Karpas-422 (cell line): ENCODE data around the gene CDT1. TPM values are rescaled to one million over a fixed set of nuclear protein-coding genes. Genes with fewer than 3 reads are reported as not detected.

Experiments
- DNase-seq: peaks from one replicate; pipeline ENCODE4 v3.0.0-alpha.2; 2015
- H2AFZ ChIP-seq: fragments of 200-600 bp; sonication (generic); 2 replicates; pipeline ENCODE4 v1.6.1; 2014; ENCODE audit warnings: antibody characterized with exemption, low read length, mixed read lengths
- H3K27ac ChIP-seq: fragments of 200-600 bp; sonication (generic); 2 replicates; pipeline ENCODE4 v1.5.1; 2014; ENCODE audit warnings: mild to moderate bottlenecking, low read length, moderate library complexity
- H3K27me3 ChIP-seq: fragments of 200-600 bp; sonication (generic); 2 replicates; pipeline ENCODE4 v1.6.1; 2014; ENCODE audit warnings: low read length, mixed read lengths
- H3K36me3 ChIP-seq: fragments of 200-600 bp; sonication (generic); 2 replicates; pipeline ENCODE4 v1.6.1; 2014; ENCODE audit warnings: low read length, mixed read lengths; ENCODE audit not compliant: insufficient read depth
- H3K4me1 ChIP-seq: fragments of 200-600 bp; sonication (generic); 2 replicates; pipeline ENCODE4 v1.6.1; 2014; ENCODE audit warnings: mild to moderate bottlenecking, low read length, mixed read lengths
- H3K4me2 ChIP-seq: fragments of 200-600 bp; sonication (generic); 2 replicates; pipeline ENCODE4 v1.6.1; 2014; ENCODE audit warnings: low read length, low read depth, mild to moderate bottlenecking; ENCODE audit not compliant: poor library complexity, severe bottlenecking
- H3K4me3 ChIP-seq: fragments of 200-600 bp; sonication (generic); 2 replicates; pipeline ENCODE4 v1.5.1; 2014; ENCODE audit warnings: mild to moderate bottlenecking, antibody characterized with exemption, low read length, mixed read lengths
- H3K79me2 ChIP-seq: fragments of 200-600 bp; sonication (generic); 2 replicates; pipeline ENCODE4 v1.6.1; 2014; ENCODE audit warnings: mild to moderate bottlenecking, low read length, mixed read lengths
- H3K9ac ChIP-seq: fragments of 200-600 bp; sonication (generic); 2 replicates; pipeline ENCODE4 v1.6.0; 2014; ENCODE audit warnings: low read length
- H3K9me2 ChIP-seq: fragments of 200-600 bp; sonication (generic), shearing (Covaris generic); replicated peaks from 2 replicates; pipeline ENCODE4 v1.6.0; 2014; ENCODE audit warnings: mild to moderate bottlenecking, low read length, moderate library complexity; ENCODE audit not compliant: insufficient read depth
- H3K9me3 ChIP-seq: fragments of 300-700, 200-600 bp; sonication (generic); 2 replicates; pipeline ENCODE4 v1.6.1; 2014; ENCODE audit warnings: low read length, mixed read lengths
- H4K20me1 ChIP-seq: fragments of 200-600 bp; sonication (generic); 2 replicates; pipeline ENCODE4 v1.6.1; 2014; ENCODE audit warnings: mild to moderate bottlenecking, antibody characterized with exemption, low read length, low read depth; ENCODE audit not compliant: insufficient read depth
- total RNA-seq: library from RNA; depleted of rRNA; stranded (reverse); fragments of >200 nt; shearing (Covaris generic); gene quantifications from 2 replicates; pipeline ENCODE4 v1.2.3, GENCODE V29; 2014; ENCODE audit warnings: low replicate concordance

CDT1 gene
- total RNA-seq, 1 experiment from 2014 or later = 20.4 TPM

GRCh38 chr16:88804173-88804551 lies 573 bp downstream of the CDT1 start:
- Histone ChIP-seq H4K20me1 (0 out of 2 replicates have a peak, but pooled peaks cover 16% of the 10 kb centered on the region), H3K9ac (peak overlapping the region; percentile 98), H3K4me2 (peak overlapping the region; percentile 97), H3K9me3 (no peaks in the 10 kb centered on the region), H2AFZ (no peak overlapping the region), H3K4me1 (peaks cover 28% of the 10 kb centered on the region), H3K79me2 (peaks cover 21% of the 10 kb centered on the region), H3K27ac (peak overlapping the region; percentile 79), H3K9me2 (no peaks in the 10 kb centered on the region), H3K27me3 (no peaks in the 10 kb centered on the region), H3K36me3 (peaks cover 10% of the 10 kb centered on the region; the same call in 1 of the 2 replicates), H3K4me3 (peak overlapping the region; percentile 99)
- DNase-seq = peak; percentile 57

- peak overlapping the region; percentile 98 for H3K9ac ChIP-seq
Measured at GRCh38 chr16:88804552-88805339, 1.2 kb downstream of the CDT1 start.

GRCh38 chr16:88805340-88805715 lies 1.7 kb downstream of the CDT1 start:
- Histone ChIP-seq H3K4me3 (peak overlapping the region; percentile 99; the same call in 1 of the 2 replicates), H3K9ac (peak overlapping the region; percentile 98)

More at GRCh38 chr16:88804552-88805339, 1.2 kb downstream of the CDT1 start:
- Histone ChIP-seq H3K36me3 (peaks cover 16% of the 10 kb centered on the region; the same call in 1 of the 2 replicates), H3K9me2 (no peaks in the 10 kb centered on the region), H3K4me2 (peak overlapping the region; percentile 97), H3K27ac (peak overlapping the region; percentile 79), H3K4me3 (peak overlapping the region; percentile 99), H2AFZ (no peak overlapping the region), H3K9me3 (no peaks in the 10 kb centered on the region), H3K79me2 (peaks cover 25% of the 10 kb centered on the region), H3K4me1 (peaks cover 32% of the 10 kb centered on the region), H3K27me3 (no peaks in the 10 kb centered on the region), H4K20me1 (peaks cover 20% of the 10 kb centered on the region; the same call in 1 of the 2 replicates)
- peak; percentile 82 for DNase-seq

GRCh38 chr16:88805887-88806393 lies 2.4 kb downstream of the CDT1 start:
- Histone ChIP-seq H3K4me1 (peaks cover 44% of the 10 kb centered on the region), H3K27me3 (no peaks in the 10 kb centered on the region), H3K9ac (no peak overlapping the region), H3K4me2 (peak overlapping the region; percentile 97), H4K20me1 (peaks cover 32% of the 10 kb centered on the region; the same call in 1 of the 2 replicates), H3K27ac (no peak overlapping the region), H3K9me3 (no peaks in the 10 kb centered on the region), H3K79me2 (peaks cover 36% of the 10 kb centered on the region), H2AFZ (no peak overlapping the region), H3K9me2 (no peaks in the 10 kb centered on the region), H3K36me3 (peaks cover 22% of the 10 kb centered on the region; the same call in 1 of the 2 replicates), H3K4me3 (no peak overlapping the region)
- DNase-seq = peak; percentile 39

More at GRCh38 chr16:88805340-88805715, 1.7 kb downstream of the CDT1 start:
- H3K79me2 ChIP-seq = peaks cover 30% of the 10 kb centered on the region
- peaks cover 38% of the 10 kb centered on the region for H3K4me1 ChIP-seq
- peak overlapping the region; percentile 97 for H3K4me2 ChIP-seq
- peaks cover 26% of the 10 kb centered on the region; the same call in 1 of the 2 replicates for H4K20me1 ChIP-seq
- H3K36me3 ChIP-seq = peaks cover 22% of the 10 kb centered on the region; the same call in 1 of the 2 replicates
- H3K9me3 ChIP-seq = no peaks in the 10 kb centered on the region
- H3K27ac ChIP-seq = peak overlapping the region; percentile 79; the same call in 1 of the 2 replicates
- DNase-seq = no peak
- H2AFZ ChIP-seq = no peak overlapping the region
- H3K9me2 ChIP-seq = no peaks in the 10 kb centered on the region
- H3K27me3 ChIP-seq = no peaks in the 10 kb centered on the region

- peaks cover 32% of the 10 kb centered on the region; the same call in 1 of the 2 replicates for H4K20me1 ChIP-seq
- peaks cover 47% of the 10 kb centered on the region for H3K4me1 ChIP-seq
- no peak overlapping the region for H3K4me2 ChIP-seq
- no peak overlapping the region for H3K9ac ChIP-seq
- H3K9me3 ChIP-seq = no peaks in the 10 kb centered on the region
- H3K27me3 ChIP-seq = no peaks in the 10 kb centered on the region
- no peak overlapping the region for H3K4me3 ChIP-seq
- H3K36me3 ChIP-seq = peaks cover 22% of the 10 kb centered on the region; the same call in 1 of the 2 replicates
- no peaks in the 10 kb centered on the region for H3K9me2 ChIP-seq
- no peak overlapping the region for H3K27ac ChIP-seq
- no peak overlapping the region for H2AFZ ChIP-seq
- peak; percentile 45 for DNase-seq
- H3K79me2 ChIP-seq = peaks cover 38% of the 10 kb centered on the region
Measured at GRCh38 chr16:88806491-88807111, 3.0 kb downstream of the CDT1 start.

DNA sequence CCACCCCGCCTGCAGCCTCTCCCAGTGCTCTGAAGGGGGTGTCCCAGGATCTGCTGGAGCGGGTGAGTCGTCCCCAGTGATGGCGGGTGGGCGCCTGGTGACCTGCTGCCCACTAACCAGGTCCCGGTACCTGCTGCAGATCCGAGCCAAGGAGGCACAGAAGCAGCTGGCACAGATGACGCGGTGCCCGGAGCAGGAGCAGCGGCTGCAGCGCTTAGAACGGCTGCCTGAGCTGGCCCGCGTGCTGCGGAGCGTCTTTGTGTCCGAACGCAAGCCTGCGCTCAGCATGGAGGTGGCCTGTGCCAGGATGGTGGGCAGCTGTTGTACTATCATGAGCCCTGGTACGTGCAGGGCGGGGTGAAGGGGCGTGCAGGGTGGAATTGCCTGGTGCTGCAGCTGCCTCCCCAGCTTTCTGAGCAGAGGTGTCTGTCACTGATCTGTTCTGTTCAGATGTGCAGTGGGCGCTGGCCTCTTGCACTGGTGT lies 3.6 kb downstream of the CDT1 start:
- H3K36me3 ChIP-seq = peaks cover 22% of the 10 kb centered on the region; the same call in 1 of the 2 replicates
- H3K4me1 ChIP-seq = peaks cover 49% of the 10 kb centered on the region
- peaks cover 38% of the 10 kb centered on the region for H3K79me2 ChIP-seq
- H3K4me3 ChIP-seq = no peak overlapping the region
- peaks cover 3% of the 10 kb centered on the region; the same call in 1 of the 2 replicates for H3K9me3 ChIP-seq
- H3K9ac ChIP-seq = no peak overlapping the region
- no peak overlapping the region for H2AFZ ChIP-seq
- no peak overlapping the region for H3K4me2 ChIP-seq
- no peak overlapping the region for H3K27ac ChIP-seq
- no peaks in the 10 kb centered on the region for H3K9me2 ChIP-seq
- H4K20me1 ChIP-seq = peaks cover 35% of the 10 kb centered on the region; the same call in 1 of the 2 replicates
- H3K27me3 ChIP-seq = no peaks in the 10 kb centered on the region
- peak; percentile 49 for DNase-seq

DNA sequence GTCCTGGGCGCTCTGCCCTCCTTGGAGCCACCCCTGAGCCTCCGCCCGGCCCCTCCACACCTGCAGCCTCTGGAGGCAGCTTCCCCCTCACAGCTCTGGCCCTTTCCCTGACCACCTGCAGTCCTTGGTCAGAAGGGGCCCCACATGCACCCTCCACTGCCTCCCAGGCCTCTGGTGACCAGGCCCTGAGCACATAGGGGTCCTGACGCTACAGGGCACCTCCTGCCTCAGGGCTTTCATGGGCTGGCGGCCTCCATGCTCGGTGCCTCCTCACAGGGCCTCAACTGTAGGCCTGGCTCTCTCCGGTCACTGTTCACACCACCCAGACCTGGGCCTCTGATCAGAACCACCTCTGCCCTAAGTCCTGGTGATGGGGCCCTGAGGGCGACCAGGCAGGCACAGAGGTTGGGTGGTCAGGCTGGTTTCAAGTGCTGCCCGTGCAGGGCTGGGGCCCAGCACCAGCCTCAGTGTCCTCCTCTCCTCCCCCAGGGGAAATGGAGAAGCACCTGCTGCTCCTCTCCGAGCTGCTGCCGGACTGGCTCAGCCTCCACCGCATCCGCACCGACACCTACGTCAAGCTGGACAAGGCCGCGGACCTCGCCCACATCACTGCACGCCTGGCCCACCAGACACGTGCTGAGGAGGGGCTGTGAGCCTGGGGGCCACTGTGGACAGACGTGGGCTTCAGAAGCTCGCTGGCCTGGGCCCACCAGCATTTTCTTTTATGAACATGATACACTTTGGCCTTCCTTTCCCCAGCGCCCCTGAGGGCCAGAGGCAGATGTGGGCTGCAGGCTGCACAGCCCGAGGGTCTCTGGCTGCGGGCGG lies 4.3 kb downstream of the CDT1 start:
- Histone ChIP-seq H3K4me1 (peaks cover 43% of the 10 kb centered on the region), H3K27me3 (no peaks in the 10 kb centered on the region), H3K4me3 (no peak overlapping the region), H3K9ac (no peak overlapping the region), H3K9me2 (no peaks in the 10 kb centered on the region), H4K20me1 (peaks cover 38% of the 10 kb centered on the region; the same call in 1 of the 2 replicates), H3K9me3 (peaks cover 3% of the 10 kb centered on the region), H3K79me2 (peaks cover 38% of the 10 kb centered on the region), H2AFZ (no peak overlapping the region), H3K27ac (no peak overlapping the region), H3K4me2 (no peak overlapping the region), H3K36me3 (peaks cover 22% of the 10 kb centered on the region; the same call in 1 of the 2 replicates)
- peak; percentile 49 for DNase-seq
